GM12874 (cell line): Measurements from ENCODE around the gene PROM2.
A peak's percentile ranks its signal among the peaks of the same experiment; 100 is the strongest.

ENCODE experiments used
- CTCF ChIP-seq: IDR thresholded peaks from 2 replicates; pipeline ENCODE4 v1.5.1; 2011; ENCODE audit warnings: low read depth, mild to moderate bottlenecking, control low read depth, low read length, moderate library complexity; ENCODE audit not compliant: insufficient read depth

Gene PROM2

GRCh38 chr2:95320344-95320712 lies 46.1 kb downstream of the PROM2 start:
- TF ChIP-seq CTCF, result no peak

GRCh38 chr2:95320986-95321767 lies 46.9 kb downstream of the PROM2 start:
- TF ChIP-seq CTCF, result no peak

GRCh38 chr2:95323347-95324155 lies 49.3 kb downstream of the PROM2 start:
- peak; percentile 50 for TF ChIP-seq CTCF

- no peak for TF ChIP-seq CTCF
These were observed 50.8 kb downstream of the PROM2 start for GRCh38 chr2:95325026-95325425.

- no peak for TF ChIP-seq CTCF
These were observed 51.6 kb downstream of the PROM2 start for GRCh38 chr2:95325590-95326432.

- TF ChIP-seq CTCF, result no peak
These were observed 52.3 kb downstream of the PROM2 start for GRCh38 chr2:95326433-95327140.
